Left lung (tissue), 10 donors: ENCODE data around the gene KRT84. TPM values are rescaled to one million over a fixed set of nuclear protein-coding genes. Genes with fewer than 3 reads are reported as not detected.
A peak's percentile ranks its signal among the peaks of the same experiment; 100 is the strongest.

Experiments used
- ATAC-seq: fragments of 200-7000 bp; cut with Tn5 transposase; one replicate; pipeline ENCODE4 v1.9.1; 2020; ENCODE audit warnings: moderate library complexity
- DNase-seq, 4 donors: peaks; one replicate each; pipeline ENCODE4 v3.0.0-alpha.2; 2013 to 2020
- H3K27ac ChIP-seq, 2 donors: fragments of 200-600 bp; sonication (generic) in 1 of 2; one replicate each; pipeline versions ENCODE4 v1.5.0 to v1.8.0; 2020 to 2021
- H3K27me3 ChIP-seq, 2 donors: fragments of 200-600 bp; sonication (generic) in 1 of 2; one replicate each; pipeline versions ENCODE4 v1.5.0 to v1.8.0; 2020 to 2021
- H3K36me3 ChIP-seq, 2 donors: fragments of 200-600 bp; sonication (generic) in 1 of 2; one replicate each; pipeline versions ENCODE4 v1.5.0 to v1.8.0; 2020 to 2021
- H3K4me1 ChIP-seq, 2 donors: fragments of 200-600 bp; one replicate each; pipeline ENCODE4 v1.8.0; 2021
- H3K4me3 ChIP-seq, 2 donors: fragments of 200-600 bp; sonication (generic) in 1 of 2; one replicate each; pipeline versions ENCODE4 v1.5.0 to v1.8.0; 2020 to 2021; ENCODE audit warnings: mild to moderate bottlenecking in 1 of 2
- H3K9me3 ChIP-seq, 2 donors: fragments of 200-600 bp; sonication (generic) in 1 of 2; one replicate each; pipeline versions ENCODE4 v1.5.0 to v1.8.0; 2020 to 2021
- CTCF ChIP-seq, 2 donors: fragments of 200-600 bp; sonication (generic) in 1 of 2; IDR thresholded peaks; one replicate each; pipeline versions ENCODE4 v1.5.0 to v1.8.0; 2021; ENCODE audit warnings: antibody characterized with exemption in 2 of 2
- intact Hi-C, 2 donors: fragments of 100-400 bp; cut with DNase I; formaldehyde crosslinking; loops; one replicate each; pipeline versions ENCODE4 v1.11.2 to v1.14.2; 2022
- polyA plus RNA-seq, 6 donors: library from polyadenylated mRNA; unstranded; fragments of 120-200 nt; gene quantifications; one replicate each; pipeline ENCODE4 v1.2.1, GENCODE V29; 2013; ENCODE audit not compliant: insufficient read length in 6 of 6
- total RNA-seq, 2 donors: library from RNA; stranded (reverse); fragmentation: NEBNext Ultra II Directional; extraction: Animal tissue kit (Norgen Biotek cat#: 25700); gene quantifications; one replicate each; pipeline ENCODE4 v1.2.1, GENCODE V29; 2021
- donor health status: DM: no; HTN: yes; CAD: no.
- donor health status: DM: no; HTN: no; CAD: no.

Gene KRT84
- total and polyA plus RNA-seq, 8 donors, result not detected

GRCh38 chr12:52344111-52344510 is 41.3 kb downstream of the KRT84 start:
- H3K4me1 ChIP-seq, result peaks cover 0 to 6% of the 10 kb centered on the region in 2 donors
- DNase-seq, result no peak
- no peak overlapping the region for H3K4me3 ChIP-seq
- peaks cover 0 to 5% of the 10 kb centered on the region in 2 donors for H3K27me3 ChIP-seq
- intact Hi-C loops, result no loop called here
- H3K27ac ChIP-seq, result no peak overlapping the region
- H3K9me3 ChIP-seq, result peaks cover 0 to 3% of the 10 kb centered on the region in 2 donors
- H3K36me3 ChIP-seq, result no peaks in the 10 kb centered on the region
- TF ChIP-seq CTCF (IDR thresholded peaks at IDR 0.05), result no peak
- ATAC-seq, result no peak

DNA sequence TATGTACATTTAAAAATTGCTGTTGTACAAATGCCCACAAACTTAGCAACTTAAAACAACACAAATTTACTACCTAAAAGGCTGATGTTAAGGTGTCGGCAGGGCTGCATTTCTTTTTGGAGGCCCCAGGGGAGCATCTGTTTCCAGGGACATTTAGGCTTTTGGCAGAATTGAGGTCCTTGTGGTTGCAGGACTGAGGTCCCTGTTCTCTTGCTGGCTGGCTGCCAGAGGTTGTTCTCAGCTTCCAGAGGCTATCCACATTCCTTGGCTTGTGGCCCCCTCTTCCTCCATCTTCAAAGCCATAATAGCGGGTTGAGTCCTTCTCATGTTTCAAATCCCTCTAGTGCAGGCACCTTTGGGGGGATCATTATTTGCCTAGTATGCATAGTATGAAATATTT is 41.9 kb downstream of the KRT84 start:
- ATAC-seq (no peak), DNase-seq (no peak)
- TF ChIP-seq CTCF (IDR thresholded peaks at IDR 0.05), result no peak
- H3K27me3 ChIP-seq, result peaks cover 0 to 5% of the 10 kb centered on the region in 2 donors
- H3K36me3 ChIP-seq, result no peaks in the 10 kb centered on the region
- peaks cover 0 to 3% of the 10 kb centered on the region in 2 donors for H3K9me3 ChIP-seq
- no peak overlapping the region for H3K27ac ChIP-seq
- intact Hi-C loops, result no loop called here
- H3K4me3 ChIP-seq, result no peak overlapping the region
- peaks cover 0 to 6% of the 10 kb centered on the region in 2 donors for H3K4me1 ChIP-seq

DNA sequence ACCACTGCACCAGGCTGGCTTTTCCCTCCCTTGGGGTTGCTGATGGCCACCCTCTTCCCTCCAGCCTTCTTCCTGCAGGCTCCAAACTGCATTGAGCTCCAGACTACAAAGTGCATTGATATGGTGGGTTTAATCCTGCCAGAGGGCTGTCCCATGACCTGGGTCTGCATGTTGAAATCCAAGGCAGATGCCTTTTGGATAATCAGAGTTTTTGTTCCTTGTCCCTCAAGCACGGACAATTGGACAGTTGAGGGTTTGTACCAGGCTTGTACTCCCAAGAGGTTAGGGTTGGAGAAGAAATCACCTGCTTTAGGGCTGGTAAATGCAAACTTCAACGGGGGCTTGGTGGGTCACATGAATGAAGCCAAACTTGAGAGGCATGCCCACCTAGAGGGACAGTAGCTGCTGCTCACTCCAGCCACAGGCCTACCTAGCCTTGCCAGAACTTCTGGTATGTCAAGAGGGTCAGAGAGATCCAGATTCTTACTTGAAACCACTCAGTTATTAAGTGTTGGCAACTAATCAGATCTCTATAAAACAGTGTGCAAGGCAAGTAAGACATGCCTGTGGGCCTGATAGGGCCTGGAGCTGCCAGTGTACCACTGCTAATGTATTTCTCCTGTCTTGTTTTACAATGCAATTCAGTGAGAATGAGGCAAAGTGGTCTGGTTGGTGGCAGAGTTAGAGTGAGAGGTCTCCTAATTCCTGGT is 42.5 kb downstream of the KRT84 start:
- no peak overlapping the region for H3K4me3 ChIP-seq
- no peaks in the 10 kb centered on the region for H3K36me3 ChIP-seq
- no peak overlapping the region for H3K27ac ChIP-seq
- no peak for TF ChIP-seq CTCF (IDR thresholded peaks at IDR 0.05)
- intact Hi-C loops, result no loop called here
- DNase-seq, result no peak
- ATAC-seq, result peak; percentile 64
- peaks cover 0 to 3% of the 10 kb centered on the region in 2 donors for H3K9me3 ChIP-seq
- H3K4me1 ChIP-seq, result peaks cover 0 to 6% of the 10 kb centered on the region in 2 donors
- H3K27me3 ChIP-seq, result peaks cover 0 to 5% of the 10 kb centered on the region in 2 donors

DNA sequence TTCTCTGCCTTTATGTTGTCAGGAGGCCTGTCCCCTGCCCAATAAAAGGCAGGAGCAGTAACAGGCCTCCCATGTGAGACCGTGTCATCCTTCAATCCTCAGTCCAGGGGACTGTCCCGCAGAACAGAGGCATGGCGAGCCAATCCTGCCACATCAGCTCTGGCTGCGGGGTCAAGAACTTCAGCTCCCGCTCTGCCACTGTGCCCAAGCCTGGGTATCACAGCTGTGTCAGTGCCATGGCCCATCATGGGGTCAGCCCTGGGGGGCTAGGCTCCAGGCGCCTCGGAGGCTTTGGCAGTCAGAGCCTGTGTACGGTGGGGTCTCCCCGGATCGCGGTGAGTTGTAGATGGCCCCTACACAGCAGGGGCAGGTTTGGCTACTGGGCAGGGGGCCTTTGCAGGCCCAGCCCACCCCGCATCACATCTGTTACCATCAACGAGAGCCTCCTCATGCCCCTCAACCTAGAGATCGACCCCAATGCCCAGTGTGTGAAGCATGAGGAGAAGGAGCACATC is 44.3 kb downstream of the KRT84 start:
- Histone ChIP-seq H3K4me3 (no peak overlapping the region), H3K27ac (no peak overlapping the region), H3K36me3 (no peaks in the 10 kb centered on the region), H3K4me1 (peaks cover 0 to 4% of the 10 kb centered on the region in 2 donors), H3K27me3 (peaks cover 0 to 5% of the 10 kb centered on the region in 2 donors), H3K9me3 (peaks cover 0 to 3% of the 10 kb centered on the region in 2 donors)
- DNase-seq (no peak), ATAC-seq (no peak)
- intact Hi-C loops, result no loop called here
- TF ChIP-seq CTCF (IDR thresholded peaks at IDR 0.05), result no peak

GRCh38 chr12:52338241-52338960 is 47.1 kb downstream of the KRT84 start:
- Histone ChIP-seq H3K27ac (no peak overlapping the region), H3K27me3 (peaks cover 0 to 14% of the 10 kb centered on the region in 2 donors), H3K4me1 (no peaks in the 10 kb centered on the region), H3K4me3 (no peak overlapping the region), H3K9me3 (peaks cover 0 to 3% of the 10 kb centered on the region in 2 donors), H3K36me3 (no peaks in the 10 kb centered on the region)
- no peak for ATAC-seq
- TF ChIP-seq CTCF (IDR thresholded peaks at IDR 0.05), result no peak
- no peak for DNase-seq
- intact Hi-C loops, result no loop called here
